Transverse colon (tissue), 4 donors: ENCODE results near the gene MYZAP. TPM values are rescaled to one million over a fixed set of nuclear protein-coding genes. Genes with fewer than 3 reads are reported as not detected.

Source experiments
- DNase-seq: peaks from one replicate; pipeline ENCODE4 v3.0.0-alpha.2; 2019
- H3K27ac ChIP-seq, 4 donors: fragments of 200-600 bp; sonication (generic); 2 replicates each; pipeline ENCODE4 v1.5.1; 2016 to 2018; ENCODE audit warnings: inconsistent platforms in 4 of 4
- H3K27me3 ChIP-seq: fragments of 200-600 bp; sonication (generic); 2 replicates; pipeline ENCODE4 v1.5.1; 2017; ENCODE audit warnings: inconsistent platforms
- H3K36me3 ChIP-seq, 4 donors: fragments of 200-600 bp; sonication (generic); 2 replicates each; pipeline ENCODE4 v1.5.1; 2017 to 2019; ENCODE audit warnings: inconsistent platforms in 4 of 4
- H3K4me1 ChIP-seq, 4 donors: fragments of 200-600 bp; sonication (generic); 2 replicates each; pipeline ENCODE4 v1.5.1; 2017 to 2020; ENCODE audit warnings: inconsistent platforms in 4 of 4
- H3K4me3 ChIP-seq, 4 donors: fragments of 200-600 bp; sonication (generic); 1 replicate in 1 of 4; 2 replicates in 3 of 4; pipeline versions ENCODE4 v1.5.1 to v1.6.1; 2017 to 2019; ENCODE audit warnings: inconsistent platforms in 4 of 4
- H3K9me3 ChIP-seq, 2 donors: fragments of 200-600 bp; sonication (generic); 2 replicates each; pipeline ENCODE4 v1.5.1; 2017 to 2019; ENCODE audit warnings: inconsistent platforms in 2 of 2
- EP300 ChIP-seq: sonication (generic); formaldehyde crosslinking; IDR thresholded peaks from one replicate; pipeline ENCODE4 v1.6.1; 2017; ENCODE audit warnings: antibody characterized with exemption, low read depth
- POLR2A ChIP-seq: fragments of 450-650 bp; IDR thresholded peaks from one replicate; pipeline ENCODE4 v1.6.1; 2016; ENCODE audit warnings: antibody characterized with exemption, mild to moderate bottlenecking, moderate library complexity
- POLR2AphosphoS5 ChIP-seq, 3 donors: sonication (generic); formaldehyde crosslinking; IDR thresholded peaks; one replicate each; pipeline ENCODE4 v1.6.1; 2016; ENCODE audit warnings: antibody characterized with exemption in 3 of 3
- WGBS, 2 donors: methylation state at CpG; one replicate each; pipeline ENCODE4 v1.1.5; 2018; ENCODE audit warnings: low coverage in 1 of 2; 5-methylcytosine and 5-hydroxymethylcytosine counted together
- in situ Hi-C, 4 donors: fragments of 200-750 bp; cut with MboI; loops; one replicate each; pipeline versions ENCODE4 v1.15.0 to v1.15.1; 2017; ENCODE audit warnings: low sequenced_read_pairs in 3 of 4, low pct_ligation_motif_present in 1 of 4, low pct_unique_long_range_greater_than_20kb in 1 of 4
- intact Hi-C: fragments of 100-400 bp; cut with DNase I; formaldehyde crosslinking; loops from one replicate; pipeline ENCODE4 v1.15.1; 2023; ENCODE audit warnings: low total_unique reads
- total RNA-seq, 4 donors: library from RNA; depleted of rRNA; stranded (reverse); fragments of >200 nt; gene quantifications; one replicate each; pipeline ENCODE4 v1.1.0, GENCODE V29; 2016
- TF ChIP-seq, protein P1 (sequence below), 5 experiments: fragments of 200-600 bp in 3 of 5; fragments of 450-650 bp in 2 of 5; sonication (generic) in 3 of 5; IDR thresholded peaks; 1 replicate in 2 of 5; 2 replicates in 3 of 5; pipeline ENCODE4 v1.5.1; 2016 to 2017; ENCODE audit warnings: antibody characterized with exemption in 5 of 5, inconsistent platforms in 3 of 5, mild to moderate bottlenecking in 2 of 5, moderate library complexity in 1 of 5

Gene MYZAP
- total RNA-seq, 4 donors from 2014 or later, result 1.00 to 24.3 (median 10.7) TPM

DNA sequence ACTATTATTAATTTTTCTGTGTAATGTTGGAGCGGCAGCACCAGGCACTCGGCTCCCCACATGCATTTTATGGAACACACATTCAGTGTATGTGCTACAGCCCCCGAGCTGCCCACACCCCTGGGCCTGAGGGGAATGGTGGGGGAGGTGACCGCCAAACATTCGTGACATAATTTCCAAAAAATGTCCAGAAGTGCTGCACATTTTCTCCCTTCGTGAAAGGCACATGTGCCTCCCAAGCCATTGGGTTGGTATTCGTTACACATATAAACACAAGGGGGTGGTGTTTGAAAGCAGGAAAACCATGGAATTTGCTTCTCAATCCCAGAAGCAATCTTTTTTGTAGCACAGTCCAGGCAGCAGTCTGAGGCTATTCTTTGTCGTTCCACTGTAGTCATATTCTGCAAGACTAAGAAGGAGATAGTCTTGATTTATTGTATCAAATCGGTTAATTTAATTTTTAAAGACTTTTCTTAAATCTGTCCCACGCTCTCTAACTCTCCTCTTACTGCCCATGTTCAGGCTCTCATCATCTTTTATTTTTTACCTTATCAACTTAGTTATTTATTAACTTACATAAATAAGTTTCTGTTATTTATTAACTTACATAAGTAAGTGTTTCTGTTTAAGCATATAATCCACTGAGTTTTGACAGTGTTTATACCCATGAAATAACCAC is 75.6 kb downstream of the MYZAP start:
- Histone ChIP-seq H3K27ac (peak overlapping the region; percentile 24 to 54 (median 38)), H3K27me3 (peaks cover 6% of the 10 kb centered on the region), H3K36me3 (no peaks in the 10 kb centered on the region), H3K9me3 (no peaks in the 10 kb centered on the region), H3K4me1 (peaks cover 0 to 32% (median 23%) of the 10 kb centered on the region in 4 donors), H3K4me3 (no peak overlapping the region)
- in situ Hi-C loops (loop anchor here in 3 of 4 donors (25.0 kb wide), 2 partner anchors 195 to 395 kb away; partner anchors contain the start of gene ALDH1A2 (in 1 of the 3)), intact Hi-C loops (no loop called here)
- 25 to 32% methylated on average over 5 to 10 of the region's 10 CpGs for whole genome bisulfite sequencing, 2 donors
- TF ChIP-seq, protein P1, sequence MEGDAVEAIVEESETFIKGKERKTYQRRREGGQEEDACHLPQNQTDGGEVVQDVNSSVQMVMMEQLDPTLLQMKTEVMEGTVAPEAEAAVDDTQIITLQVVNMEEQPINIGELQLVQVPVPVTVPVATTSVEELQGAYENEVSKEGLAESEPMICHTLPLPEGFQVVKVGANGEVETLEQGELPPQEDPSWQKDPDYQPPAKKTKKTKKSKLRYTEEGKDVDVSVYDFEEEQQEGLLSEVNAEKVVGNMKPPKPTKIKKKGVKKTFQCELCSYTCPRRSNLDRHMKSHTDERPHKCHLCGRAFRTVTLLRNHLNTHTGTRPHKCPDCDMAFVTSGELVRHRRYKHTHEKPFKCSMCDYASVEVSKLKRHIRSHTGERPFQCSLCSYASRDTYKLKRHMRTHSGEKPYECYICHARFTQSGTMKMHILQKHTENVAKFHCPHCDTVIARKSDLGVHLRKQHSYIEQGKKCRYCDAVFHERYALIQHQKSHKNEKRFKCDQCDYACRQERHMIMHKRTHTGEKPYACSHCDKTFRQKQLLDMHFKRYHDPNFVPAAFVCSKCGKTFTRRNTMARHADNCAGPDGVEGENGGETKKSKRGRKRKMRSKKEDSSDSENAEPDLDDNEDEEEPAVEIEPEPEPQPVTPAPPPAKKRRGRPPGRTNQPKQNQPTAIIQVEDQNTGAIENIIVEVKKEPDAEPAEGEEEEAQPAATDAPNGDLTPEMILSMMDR (IDR thresholded peaks at IDR 0.05), result peak; percentile 17 to 33 (median 22)
- no peak for TF ChIP-seq POLR2A
- no peak for TF ChIP-seq POLR2AphosphoS5 (IDR thresholded peaks at IDR 0.05)
- no peak for TF ChIP-seq EP300
- DNase-seq, result no peak

DNA sequence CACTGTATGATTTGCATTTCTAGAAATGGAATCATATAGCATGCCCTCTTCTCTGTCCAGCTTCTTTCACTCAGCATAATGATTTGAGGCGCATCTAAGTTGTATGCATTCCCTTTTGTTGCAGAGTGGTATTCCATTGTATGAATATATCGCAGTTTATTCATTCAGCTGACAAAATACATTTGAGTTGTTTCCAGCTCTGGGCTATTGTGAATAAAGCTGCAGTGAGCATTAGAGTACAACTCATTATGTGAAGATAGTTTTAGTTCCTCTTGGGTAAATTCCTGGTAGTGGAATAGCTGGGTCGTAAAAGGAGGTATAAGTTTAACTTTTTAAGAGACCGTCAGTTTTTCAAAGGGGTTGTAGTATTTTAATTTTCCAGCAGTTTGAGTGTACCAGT is 76.3 kb downstream of the MYZAP start:
- DNase-seq, result no peak
- H3K36me3 ChIP-seq, result no peaks in the 10 kb centered on the region
- H3K4me3 ChIP-seq, result no peak overlapping the region
- H3K9me3 ChIP-seq, result no peaks in the 10 kb centered on the region
- H3K27me3 ChIP-seq, result peaks cover 6% of the 10 kb centered on the region
- in situ Hi-C loops, result loop anchor here in 3 of 4 donors (25.0 kb wide), 2 partner anchors 194 to 394 kb away; partner anchors contain the start of gene ALDH1A2 (in 1 of the 3)
- 35 to 48% methylated on average over 4 of the region's 4 CpGs for WGBS, 2 donors
- H3K27ac ChIP-seq, result peak overlapping the region in 3 of 4 donors; percentile 35 to 54 (median 41)
- no peak for TF ChIP-seq POLR2AphosphoS5 (IDR thresholded peaks at IDR 0.05)
- TF ChIP-seq POLR2A, result no peak
- TF ChIP-seq, protein P1 (IDR thresholded peaks at IDR 0.05), result no peak
- TF ChIP-seq EP300, result no peak
- intact Hi-C loops, result no loop called here
- peaks cover 0 to 25% (median 16%) of the 10 kb centered on the region in 4 donors for H3K4me1 ChIP-seq

DNA sequence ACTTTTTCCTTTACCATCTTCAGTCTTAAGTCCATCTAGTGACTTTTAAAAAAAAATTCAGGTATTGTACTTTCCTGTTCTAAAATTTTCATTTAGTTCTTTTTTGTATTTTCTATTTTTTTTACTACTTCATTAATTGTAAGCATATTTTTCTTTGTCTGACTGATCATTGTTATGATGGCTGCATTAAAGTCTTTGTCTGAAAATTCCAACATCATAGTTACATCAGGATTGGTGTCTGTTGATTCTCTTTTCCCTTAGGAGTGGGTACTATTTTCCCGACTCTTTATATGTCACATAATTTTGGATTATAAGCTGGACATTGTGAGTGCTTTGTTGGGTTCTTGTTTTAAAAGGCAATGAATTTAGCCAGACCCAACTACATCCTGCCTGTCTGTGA is 79.9 kb downstream of the MYZAP start:
- TF ChIP-seq, protein P1 (IDR thresholded peaks at IDR 0.05), result no peak
- TF ChIP-seq POLR2AphosphoS5 (IDR thresholded peaks at IDR 0.05), result no peak
- TF ChIP-seq EP300, result no peak
- no peak for TF ChIP-seq POLR2A
- 0% methylated on average over 1 of the region's 1 CpG for WGBS, 2 donors
- H3K27ac ChIP-seq, result no peak overlapping the region

DNA sequence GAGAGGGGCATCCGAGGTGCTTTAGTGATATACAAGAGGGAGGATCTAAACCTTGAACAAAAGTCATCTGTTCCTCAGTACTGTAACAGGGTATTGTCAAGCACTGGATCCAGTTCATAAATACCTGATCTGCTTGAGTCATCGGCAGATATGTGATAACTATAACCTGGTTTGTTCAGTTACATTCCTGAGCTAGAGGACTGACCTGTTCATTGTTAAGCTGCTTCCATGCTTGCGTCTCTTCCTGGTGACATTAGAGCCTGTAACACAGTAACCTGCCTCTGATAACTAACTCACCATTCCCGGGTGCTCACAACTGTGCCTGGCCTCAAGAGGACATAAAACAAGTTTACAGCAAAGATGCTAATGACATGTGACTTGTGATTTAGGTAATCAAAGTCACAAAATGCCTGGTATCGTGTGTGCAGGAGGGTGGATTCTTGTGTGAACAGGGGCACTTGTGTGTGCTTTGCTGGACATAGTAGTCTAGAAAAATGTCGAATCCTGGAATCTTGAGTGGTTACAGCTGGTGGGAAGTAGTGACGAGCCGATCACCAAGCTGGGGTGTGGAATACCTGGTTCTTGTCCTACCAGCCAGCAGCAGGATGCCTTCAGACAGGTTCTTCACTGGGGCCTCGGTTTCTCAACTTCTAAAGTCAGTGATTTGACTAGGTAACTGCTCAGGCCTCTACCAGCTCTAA is 83.9 kb downstream of the MYZAP start:
- Histone ChIP-seq H3K27ac (no peak overlapping the region), H3K27me3 (peaks cover 6% of the 10 kb centered on the region), H3K9me3 (no peaks in the 10 kb centered on the region), H3K4me1 (no peaks in the 10 kb centered on the region), H3K4me3 (no peak overlapping the region), H3K36me3 (no peaks in the 10 kb centered on the region)
- no peak for TF ChIP-seq EP300
- TF ChIP-seq POLR2AphosphoS5 (IDR thresholded peaks at IDR 0.05), result no peak
- TF ChIP-seq POLR2A, result no peak
- TF ChIP-seq, protein P1 (IDR thresholded peaks at IDR 0.05), result no peak
- DNase-seq, result no peak
- 79 to 88% methylated on average over 4 to 9 of the region's 9 CpGs for WGBS, 2 donors
- intact Hi-C loops, result no loop called here
- in situ Hi-C loops, result no loop called here

More for the DNA sequence above, 79.9 kb downstream of the MYZAP start:
- H3K4me3 ChIP-seq, result no peak overlapping the region
- H3K36me3 ChIP-seq, result no peaks in the 10 kb centered on the region
- H3K27me3 ChIP-seq, result peaks cover 6% of the 10 kb centered on the region
- DNase-seq, result no peak
- intact Hi-C loops (no loop called here), in situ Hi-C loops (loop anchor here in 3 of 4 donors (25.0 kb wide), 2 partner anchors 191 to 391 kb away; partner anchors contain the start of gene ALDH1A2 (in 1 of the 3))
- H3K4me1 ChIP-seq, result peaks cover 0 to 22% (median 15%) of the 10 kb centered on the region in 4 donors
- H3K9me3 ChIP-seq, result no peaks in the 10 kb centered on the region
